ENCODE measurements around the gene KRT75. TPM values are rescaled to one million over a fixed set of nuclear protein-coding genes. Genes with fewer than 3 reads are reported as not detected.

KRT75 gene
- total RNA-seq, 2 experiments from 2014 or later, result not detected

DNA sequence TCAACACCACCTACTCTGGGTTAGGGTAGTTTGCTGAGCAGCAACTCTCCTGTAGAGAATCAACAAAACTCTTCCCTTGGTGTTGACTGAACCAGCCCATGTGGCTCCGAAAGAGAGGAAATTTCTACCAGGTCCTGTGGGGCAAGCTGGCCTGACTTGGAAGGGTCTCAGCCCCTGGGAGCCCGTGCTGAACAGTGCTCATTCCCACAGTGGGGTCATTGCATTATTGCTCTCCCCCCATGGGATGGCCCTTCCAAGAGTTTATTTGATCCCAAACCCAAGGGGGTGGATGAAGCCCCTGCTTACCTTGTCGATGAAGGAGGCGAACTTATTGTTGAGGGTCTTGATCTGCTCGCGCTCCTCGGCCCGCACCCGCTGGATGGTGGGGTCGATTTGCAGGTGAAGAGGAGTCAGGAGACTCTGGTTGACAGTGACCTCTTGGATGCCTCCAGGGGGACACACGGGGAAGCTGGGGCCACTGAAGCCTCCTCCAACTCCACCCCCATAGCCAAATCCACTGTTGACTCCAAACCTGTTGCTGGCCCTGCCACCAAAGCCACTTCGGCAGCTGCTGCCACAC, 580 bp downstream of the KRT75 start:
- Mint-ChIP-seq H3K27ac (no peak overlapping the region), H3K4me3 (no peak overlapping the region), H3K36me3 (ENCODE audit: low read depth) (no peaks in the 10 kb centered on the region), H3K9me3 (no peaks in the 10 kb centered on the region), H3K4me1 (ENCODE audit: low read depth) (no peaks in the 10 kb centered on the region), H3K27me3 (peaks cover 5% of the 10 kb centered on the region)
- ATAC-seq (no peak), DNase-seq (no peak)
- intact Hi-C loops (cut with micrococcal nuclease), result no loop called here
- POLR2A ChIA-PET, result interaction anchor here (0.6 kb wide), 1 partner anchor 368 kb away, joined by 3 read pairs; no protein-coding TSS in a partner anchor
- TF ChIP-seq, protein P1, sequence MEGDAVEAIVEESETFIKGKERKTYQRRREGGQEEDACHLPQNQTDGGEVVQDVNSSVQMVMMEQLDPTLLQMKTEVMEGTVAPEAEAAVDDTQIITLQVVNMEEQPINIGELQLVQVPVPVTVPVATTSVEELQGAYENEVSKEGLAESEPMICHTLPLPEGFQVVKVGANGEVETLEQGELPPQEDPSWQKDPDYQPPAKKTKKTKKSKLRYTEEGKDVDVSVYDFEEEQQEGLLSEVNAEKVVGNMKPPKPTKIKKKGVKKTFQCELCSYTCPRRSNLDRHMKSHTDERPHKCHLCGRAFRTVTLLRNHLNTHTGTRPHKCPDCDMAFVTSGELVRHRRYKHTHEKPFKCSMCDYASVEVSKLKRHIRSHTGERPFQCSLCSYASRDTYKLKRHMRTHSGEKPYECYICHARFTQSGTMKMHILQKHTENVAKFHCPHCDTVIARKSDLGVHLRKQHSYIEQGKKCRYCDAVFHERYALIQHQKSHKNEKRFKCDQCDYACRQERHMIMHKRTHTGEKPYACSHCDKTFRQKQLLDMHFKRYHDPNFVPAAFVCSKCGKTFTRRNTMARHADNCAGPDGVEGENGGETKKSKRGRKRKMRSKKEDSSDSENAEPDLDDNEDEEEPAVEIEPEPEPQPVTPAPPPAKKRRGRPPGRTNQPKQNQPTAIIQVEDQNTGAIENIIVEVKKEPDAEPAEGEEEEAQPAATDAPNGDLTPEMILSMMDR (IDR thresholded peaks at IDR 0.05), result no peak
- CTCF ChIA-PET, result interaction anchor here (0.7 kb wide), 1 partner anchor 53 kb away, joined by 4 read pairs; no protein-coding TSS in a partner anchor

DNA sequence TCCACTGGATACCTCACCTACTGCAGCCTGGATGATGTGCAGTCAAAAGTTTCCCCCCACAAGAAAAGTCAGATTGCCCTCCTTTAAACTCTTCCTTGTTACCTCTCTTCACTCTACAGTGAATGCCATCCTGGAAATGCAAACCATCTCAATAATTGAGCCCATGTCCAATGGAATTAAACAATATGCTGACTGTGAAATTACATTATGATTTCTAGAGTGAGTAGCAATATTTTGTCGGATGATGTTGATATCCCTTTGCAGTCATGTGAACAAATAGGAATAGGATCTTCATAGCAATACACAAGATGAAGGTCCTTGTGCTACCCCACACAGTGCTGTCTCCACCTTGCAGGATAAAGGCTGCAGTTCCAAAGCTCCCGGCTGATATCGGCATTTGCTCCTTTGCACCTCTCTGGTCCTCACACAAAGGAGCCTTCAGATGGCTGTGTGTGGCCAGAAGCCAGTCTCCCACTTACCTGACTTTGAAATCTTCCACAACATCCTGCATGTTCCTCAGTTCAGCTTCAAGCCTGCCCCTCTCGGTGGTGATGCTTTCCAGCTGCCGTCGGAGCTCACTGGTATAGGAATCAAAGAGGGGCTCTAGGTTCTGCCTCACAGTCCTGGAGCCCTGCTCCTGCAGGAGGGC, 1.5 kb downstream of the KRT75 start:
- no peak overlapping the region for H3K4me3 Mint-ChIP-seq
- H3K27ac Mint-ChIP-seq, result no peak overlapping the region
- no peaks in the 10 kb centered on the region for H3K9me3 Mint-ChIP-seq
- ChIA-PET POLR2A (no interaction called here), CTCF (no interaction called here)
- peaks cover 5% of the 10 kb centered on the region for H3K27me3 Mint-ChIP-seq
- intact Hi-C loops (cut with micrococcal nuclease), result no loop called here
- ATAC-seq (no peak), DNase-seq (no peak)
- TF ChIP-seq, protein P1 (IDR thresholded peaks at IDR 0.05), result no peak
- no peaks in the 10 kb centered on the region for H3K36me3 Mint-ChIP-seq (ENCODE audit: low read depth)
- no peaks in the 10 kb centered on the region for H3K4me1 Mint-ChIP-seq (ENCODE audit: low read depth)

DNA sequence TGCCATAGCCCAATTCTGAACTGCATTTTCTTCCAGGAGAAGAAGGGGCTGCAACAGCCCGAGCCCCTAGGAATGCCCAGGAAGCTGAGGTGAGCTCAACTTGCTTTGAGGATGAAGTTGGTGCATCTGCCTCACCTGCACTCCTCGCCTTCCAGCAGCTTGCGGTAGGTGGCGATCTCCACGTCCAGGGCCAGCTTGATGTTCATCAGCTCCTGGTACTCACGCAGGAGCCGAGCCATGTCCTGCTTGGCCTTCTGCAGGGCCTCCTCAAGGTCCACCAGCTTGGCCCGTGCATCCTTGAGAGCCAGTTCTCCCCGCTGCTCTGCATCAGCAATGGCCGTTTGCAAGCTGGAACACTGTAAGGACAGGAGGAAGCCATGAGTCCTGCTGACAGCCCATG, 6.0 kb downstream of the KRT75 start:
- POLR2A ChIA-PET, result no interaction called here
- no peaks in the 10 kb centered on the region for H3K36me3 Mint-ChIP-seq (ENCODE audit: low read depth)
- TF ChIP-seq, protein P1 (IDR thresholded peaks at IDR 0.05), result no peak

DNA sequence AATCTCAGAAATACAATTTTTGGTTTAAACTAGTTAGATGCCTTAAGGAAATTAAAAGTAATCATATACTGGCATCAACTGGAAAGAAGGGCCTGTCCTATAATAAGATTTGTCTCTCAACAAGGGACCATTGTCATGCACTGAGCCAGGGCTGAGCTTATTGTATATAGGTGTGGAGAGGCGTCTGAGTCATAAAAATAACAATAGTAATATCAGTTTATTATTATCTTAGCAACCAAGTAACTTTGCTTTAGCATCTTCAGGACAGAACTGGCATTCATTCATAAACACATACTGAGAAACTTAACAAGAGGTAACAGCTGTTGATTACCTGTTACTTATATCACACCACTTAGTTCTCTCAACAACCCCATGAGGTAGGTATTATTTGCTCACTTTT, 7.1 kb downstream of the KRT75 start:
- no peak for DNase-seq
- H3K27me3 Mint-ChIP-seq, result peaks cover 7% of the 10 kb centered on the region
- H3K27ac Mint-ChIP-seq, result no peak overlapping the region
- TF ChIP-seq, protein P1 (IDR thresholded peaks at IDR 0.05), result no peak
- H3K4me1 Mint-ChIP-seq (ENCODE audit: low read depth), result no peaks in the 10 kb centered on the region
- H3K36me3 Mint-ChIP-seq (ENCODE audit: low read depth), result no peaks in the 10 kb centered on the region
- ATAC-seq, result no peak
- no peaks in the 10 kb centered on the region for H3K9me3 Mint-ChIP-seq
- CTCF ChIA-PET, result interaction anchor here (0.9 kb wide), 2 partner anchors 31 to 54 kb away, joined by 3 read pairs; no protein-coding TSS in a partner anchor
- intact Hi-C loops (cut with micrococcal nuclease), result no loop called here
- POLR2A ChIA-PET, result no interaction called here
- no peak overlapping the region for H3K4me3 Mint-ChIP-seq

More for the DNA sequence above, 6.0 kb downstream of the KRT75 start:
- Mint-ChIP-seq H3K4me1 (ENCODE audit: low read depth) (no peaks in the 10 kb centered on the region), H3K27ac (no peak overlapping the region), H3K27me3 (peaks cover 5% of the 10 kb centered on the region), H3K4me3 (no peak overlapping the region), H3K9me3 (no peaks in the 10 kb centered on the region)
- no peak for ATAC-seq
- intact Hi-C loops (cut with micrococcal nuclease), result no loop called here
- CTCF ChIA-PET, result interaction anchor here (0.9 to 1.3 kb wide), 2 partner anchors 48 to 55 kb away, joined by 3 read pairs; no protein-coding TSS in a partner anchor
- DNase-seq, result no peak

DNA sequence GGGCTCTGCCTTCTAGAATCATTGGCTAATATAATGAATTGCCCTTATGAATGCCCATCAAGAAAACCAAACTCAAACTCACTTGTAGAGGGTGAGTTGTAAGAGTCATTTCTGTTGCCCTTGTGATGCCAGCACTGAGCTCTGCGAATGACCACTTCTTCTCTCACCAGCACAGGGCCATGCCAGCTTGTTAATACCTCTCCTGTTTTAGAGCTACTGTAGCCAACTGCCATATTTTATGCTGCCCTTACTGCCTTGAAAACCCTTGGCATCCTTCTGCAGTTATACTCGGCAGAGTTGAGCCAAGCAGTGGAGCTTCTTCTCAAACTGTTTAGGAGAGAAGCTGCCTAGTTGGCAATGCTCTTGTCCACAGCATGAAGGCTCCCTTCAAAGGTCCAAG, 8.1 kb downstream of the KRT75 start:
- intact Hi-C loops (cut with micrococcal nuclease), result no loop called here
- Mint-ChIP-seq H3K27me3 (peaks cover 5% of the 10 kb centered on the region), H3K27ac (no peak overlapping the region), H3K9me3 (no peaks in the 10 kb centered on the region), H3K4me1 (ENCODE audit: low read depth) (no peaks in the 10 kb centered on the region), H3K4me3 (no peak overlapping the region), H3K36me3 (ENCODE audit: low read depth) (no peaks in the 10 kb centered on the region)
- ChIA-PET CTCF (no interaction called here), POLR2A (no interaction called here)
- no peak for ATAC-seq
- TF ChIP-seq, protein P1 (IDR thresholded peaks at IDR 0.05), result no peak
- DNase-seq, result no peak

All from activated CD8-positive, alpha-beta T cell treated with anti-CD3 and anti-CD28 coated beads for 36 hours (primary cell).